Activated CD4-positive, alpha-beta T cell treated with anti-CD3 and anti-CD28 coated beads, Interleukin-2, amount 50 U/mL, for 16 hours (primary cell): Measurements from ENCODE around the gene DHFR.
"Not testable (repeated sequence)": the region's sequence is repeated elsewhere in the genome, so short reads cannot be mapped to it uniquely, and the experiment has no call there.

ENCODE experiments used
- DNase-seq: peaks from one replicate; pipeline ENCODE4 v3.0.0-alpha.2; 2020

DHFR gene

DNA sequence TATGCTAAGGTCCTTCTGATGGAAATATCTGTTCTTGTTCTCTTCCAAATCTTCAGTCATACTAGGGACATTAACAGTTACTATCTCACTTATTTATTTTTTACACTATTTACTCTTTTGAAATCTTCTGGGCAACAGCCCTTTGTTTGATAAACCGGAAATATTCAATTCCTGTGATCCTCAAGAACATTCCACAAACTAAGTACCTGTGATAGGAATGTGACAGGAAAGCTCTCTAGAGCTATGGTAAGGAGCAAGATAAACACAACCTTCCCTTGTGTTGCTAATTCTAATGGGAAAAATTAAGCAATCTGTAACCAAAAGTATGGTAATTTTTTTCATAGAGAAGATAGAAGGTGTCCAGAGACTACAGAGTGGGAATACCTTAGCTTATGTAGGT lies 62.7 kb downstream of the DHFR start:
- no peak for DNase-seq

DNA sequence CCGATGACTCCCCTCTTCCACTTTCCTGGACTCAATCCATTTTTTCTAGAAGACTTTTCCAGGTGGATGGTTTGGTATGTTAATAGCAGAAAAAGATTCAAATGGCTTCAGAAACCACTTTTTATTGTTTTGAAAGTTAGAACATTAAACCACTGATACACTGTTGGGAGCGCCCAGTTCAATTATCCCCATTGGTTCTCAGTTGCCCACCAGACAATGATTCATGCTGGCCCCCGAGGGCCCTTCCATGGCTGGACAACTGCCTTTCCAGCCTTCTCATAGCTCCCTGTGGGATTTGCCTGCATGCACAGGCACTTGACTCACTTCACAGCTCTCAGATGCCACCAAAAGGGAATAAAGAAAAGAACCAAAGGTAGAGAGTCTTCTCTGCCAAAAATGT lies 63.4 kb downstream of the DHFR start:
- DNase-seq = no peak

DNA sequence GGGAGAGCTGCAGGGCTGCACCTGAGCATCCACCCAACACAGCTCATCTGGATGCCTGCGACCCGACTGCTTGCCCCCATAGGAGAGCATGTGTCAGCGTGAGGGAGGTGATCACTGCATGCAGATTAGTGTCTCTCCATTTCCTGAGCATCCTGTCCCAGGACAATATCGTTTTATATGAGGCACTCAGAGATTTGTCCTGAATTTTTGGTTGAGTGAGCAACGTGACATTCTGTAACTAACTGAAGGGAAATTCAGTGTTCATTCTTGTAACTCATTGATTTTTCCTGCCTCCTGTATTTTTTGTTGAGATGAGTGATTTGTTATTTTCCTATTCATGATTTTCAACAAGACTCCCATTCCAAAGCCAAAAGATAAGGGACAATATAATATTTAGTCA lies 64.0 kb downstream of the DHFR start:
- no peak for DNase-seq

DNA sequence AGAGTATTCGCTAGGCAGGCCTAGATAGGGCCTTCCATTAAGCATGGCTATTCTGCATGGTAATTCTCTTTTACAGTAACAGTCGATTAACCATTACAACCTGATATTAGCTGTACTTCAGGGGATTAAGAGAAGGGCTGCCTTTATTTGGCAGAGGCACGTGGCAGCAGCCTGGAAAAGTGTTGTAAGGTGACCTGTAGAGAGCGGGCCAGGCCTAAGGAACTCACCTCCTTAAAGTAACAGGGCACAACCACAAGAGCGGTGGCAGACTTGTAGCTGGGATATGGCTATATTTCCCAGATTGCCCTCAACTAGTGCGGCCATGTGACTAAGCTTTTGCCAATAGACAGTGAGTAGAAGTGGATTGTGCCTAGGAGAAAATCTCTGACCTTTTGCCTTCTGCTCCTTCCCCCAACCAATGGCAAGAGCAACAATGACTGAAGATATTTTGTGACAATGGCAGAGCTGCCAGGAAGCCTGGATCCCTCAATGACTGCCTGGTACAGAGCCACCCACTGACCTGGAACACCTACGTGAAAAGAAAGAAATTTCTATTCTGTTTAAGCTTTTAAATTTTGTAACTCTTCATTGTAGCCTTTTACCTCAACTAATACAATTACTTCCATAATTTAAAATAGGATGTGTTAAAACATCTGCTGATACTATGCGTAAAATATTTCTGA lies 65.8 kb downstream of the DHFR start:
- DNase-seq = no peak

DNA sequence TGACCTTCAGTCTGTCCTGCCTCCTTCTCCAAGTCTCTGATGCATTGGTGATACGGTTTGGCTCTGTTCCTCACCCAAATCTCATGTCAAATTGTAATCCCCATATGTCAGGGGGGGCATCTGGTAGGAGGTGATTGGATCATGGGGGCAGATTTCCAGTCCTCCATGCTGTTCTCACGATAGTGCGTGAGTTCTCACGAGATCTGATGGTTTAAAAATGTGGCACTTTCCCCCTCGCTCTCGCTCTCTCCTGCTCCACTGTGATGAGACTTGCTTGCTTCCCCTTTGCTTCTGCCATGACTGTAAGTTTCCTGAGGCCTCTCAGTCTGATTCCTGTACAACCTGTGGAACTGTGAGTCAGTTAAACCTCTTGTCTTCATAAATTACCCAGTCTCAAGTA lies 70.0 kb downstream of the DHFR start:
- DNase-seq = no peak

DNA sequence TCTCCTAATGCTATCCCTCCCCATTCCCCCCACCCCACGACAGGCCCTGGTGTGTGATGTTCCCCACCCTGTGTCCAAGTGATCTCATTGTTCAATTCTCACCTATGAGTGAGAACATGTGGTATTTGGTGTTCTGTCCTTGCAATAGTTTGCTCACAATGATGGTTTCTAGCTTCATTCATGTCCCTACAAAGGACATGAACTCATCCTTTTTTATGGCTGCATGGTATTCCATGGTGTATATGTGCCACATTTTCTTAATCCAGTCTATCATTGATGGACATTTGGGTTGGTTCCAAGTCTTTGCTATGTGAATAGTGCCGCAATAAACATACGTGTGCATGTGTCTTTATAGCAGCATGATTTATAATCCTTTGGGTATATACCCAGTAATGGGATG lies 74.5 kb downstream of the DHFR start:
- DNase-seq = not testable (repeated sequence)

DNA sequence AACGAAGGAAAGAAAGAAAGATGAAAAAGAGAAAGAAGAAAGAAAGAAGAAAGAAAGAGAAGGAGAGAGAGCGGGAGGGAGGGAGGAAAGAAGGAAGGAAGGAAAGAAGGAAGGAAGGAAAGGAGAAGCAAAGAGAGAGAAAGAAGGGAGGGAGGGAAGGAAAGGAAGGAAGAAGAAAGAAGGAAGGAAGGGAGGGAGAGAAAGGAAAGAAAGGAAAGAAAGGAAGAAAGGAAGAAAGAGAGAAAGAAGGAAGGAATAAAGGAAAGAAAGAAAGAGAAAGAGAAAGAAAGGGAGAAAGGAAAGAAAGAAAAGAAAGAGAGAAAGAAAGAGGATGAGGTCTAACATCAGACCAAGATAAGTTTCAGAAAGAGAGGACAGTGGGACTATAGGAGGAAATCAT lies 75.7 kb downstream of the DHFR start:
- no peak for DNase-seq

DNA sequence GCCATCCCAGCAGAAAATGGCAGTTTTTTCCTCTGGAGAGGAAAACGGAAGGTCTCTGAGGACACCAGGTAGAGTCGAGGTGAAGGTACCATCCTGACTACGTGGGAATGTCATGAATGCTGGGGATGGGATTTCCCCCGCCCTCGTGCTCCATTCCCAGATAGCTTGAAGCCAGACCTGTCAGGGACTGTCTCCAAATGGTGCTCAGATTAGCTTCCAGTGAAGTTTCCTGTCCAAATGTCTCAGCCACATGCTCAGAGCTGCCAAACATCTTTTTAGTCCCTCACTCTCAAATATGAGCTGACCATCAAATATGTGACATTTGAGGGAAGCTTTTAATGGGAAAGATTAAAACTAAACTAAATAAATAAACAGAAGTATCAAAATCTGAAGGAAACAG lies 77.1 kb downstream of the DHFR start:
- no peak for DNase-seq

DNA sequence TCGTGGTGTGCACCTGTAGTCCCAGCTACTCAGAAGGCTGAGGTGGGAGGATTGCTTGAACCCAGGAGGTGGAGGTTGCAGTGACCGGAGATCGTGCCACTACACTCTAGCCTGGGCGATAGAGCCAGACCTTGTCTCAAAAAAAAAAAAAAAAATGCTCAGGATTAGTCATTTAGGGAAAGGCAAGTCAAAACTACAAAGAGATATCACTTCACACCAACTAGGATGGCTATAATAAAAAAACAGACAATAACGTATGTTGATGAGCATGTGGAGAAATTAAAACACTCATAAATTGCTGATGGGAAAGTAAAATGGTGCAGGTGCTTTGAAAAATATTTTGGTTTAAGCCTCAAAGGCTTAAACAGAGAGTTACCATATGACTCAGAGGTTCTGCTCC lies 78.4 kb downstream of the DHFR start:
- DNase-seq = peak; percentile 35
